ENCODE measurements around the gene DRD1. TPM values are rescaled to one million over a fixed set of nuclear protein-coding genes. Genes with fewer than 3 reads are reported as not detected.

The DRD1 gene
- 0.34 to 0.54 TPM (median 0.40 TPM) in 3 replicates for total RNA-seq

GRCh38 chr5:175444060-175444904 lies at the start of gene DRD1:
Gene DRD1 (minus strand): TSS chr5:175444182. CDS start chr5:175443099, 1,083 bp downstream.
- no peak within 1 kb of the TSS for H3K27ac Mint-ChIP-seq
- peak within 1 kb of the TSS; percentile 63 for H3K4me3 Mint-ChIP-seq
- peak; percentile 56 to 76 for DNase-seq (ENCODE audit: low spot score in 2 of 2, unreplicated experiment in 2 of 2)
- no peaks in the 10 kb centered on the region for H3K36me3 Mint-ChIP-seq
- H3K4me1 Mint-ChIP-seq: peaks cover 12% of the 10 kb centered on the region
- peak; percentile 75 for TF ChIP-seq CTCF (IDR thresholded peaks at IDR 0.05; ENCODE audit: unreplicated experiment)
- H3K27me3 Mint-ChIP-seq (ENCODE audit: low read depth): peaks cover 69% of the 10 kb centered on the region
- H3K9me3 Mint-ChIP-seq: no peaks in the 10 kb centered on the region

GRCh38 chr5:175493726-175494125 lies 49.7 kb upstream of the DRD1 start:
- no peak for DNase-seq (ENCODE audit: low spot score in 2 of 2, unreplicated experiment in 2 of 2)
- peaks cover 26% of the 10 kb centered on the region for H3K4me1 Mint-ChIP-seq
- H3K36me3 Mint-ChIP-seq: peaks cover 44% of the 10 kb centered on the region
- H3K27me3 Mint-ChIP-seq (ENCODE audit: low read depth): no peaks in the 10 kb centered on the region
- peaks cover 3% of the 10 kb centered on the region for H3K9me3 Mint-ChIP-seq
- no peak overlapping the region for H3K4me3 Mint-ChIP-seq
- no peak for TF ChIP-seq CTCF (IDR thresholded peaks at IDR 0.05; ENCODE audit: unreplicated experiment)
- H3K27ac Mint-ChIP-seq: peak overlapping the region; percentile 92

- TF ChIP-seq CTCF (IDR thresholded peaks at IDR 0.05; ENCODE audit: unreplicated experiment): no peak
Observed at GRCh38 chr5:175493260-175493659, 49.3 kb upstream of the DRD1 start.

GRCh38 chr5:175491223-175491622 lies 47.2 kb upstream of the DRD1 start:
- Mint-ChIP-seq H3K9me3 (peaks cover 3% of the 10 kb centered on the region), H3K4me1 (peaks cover 28% of the 10 kb centered on the region), H3K27me3 (ENCODE audit: low read depth) (no peaks in the 10 kb centered on the region), H3K27ac (no peak overlapping the region), H3K36me3 (peaks cover 48% of the 10 kb centered on the region), H3K4me3 (no peak overlapping the region)
- DNase-seq (ENCODE audit: low spot score in 2 of 2, unreplicated experiment in 2 of 2): no peak
- no peak for TF ChIP-seq CTCF (IDR thresholded peaks at IDR 0.05; ENCODE audit: unreplicated experiment)

More at GRCh38 chr5:175493260-175493659, 49.3 kb upstream of the DRD1 start:
- Mint-ChIP-seq H3K36me3 (peaks cover 45% of the 10 kb centered on the region), H3K4me3 (no peak overlapping the region), H3K27ac (peak overlapping the region; percentile 92), H3K9me3 (peaks cover 3% of the 10 kb centered on the region), H3K27me3 (ENCODE audit: low read depth) (no peaks in the 10 kb centered on the region), H3K4me1 (peaks cover 26% of the 10 kb centered on the region)
- no peak for DNase-seq (ENCODE audit: low spot score in 2 of 2, unreplicated experiment in 2 of 2)

GRCh38 chr5:175489693-175490443 lies 45.9 kb upstream of the DRD1 start:
- Mint-ChIP-seq H3K36me3 (peaks cover 51% of the 10 kb centered on the region), H3K27ac (peak overlapping the region; percentile 31), H3K27me3 (ENCODE audit: low read depth) (no peaks in the 10 kb centered on the region), H3K4me1 (peaks cover 25% of the 10 kb centered on the region), H3K4me3 (no peak overlapping the region), H3K9me3 (peaks cover under 1% of the 10 kb centered on the region)
- TF ChIP-seq CTCF (IDR thresholded peaks at IDR 0.05; ENCODE audit: unreplicated experiment): no peak
- no peak for DNase-seq (ENCODE audit: low spot score in 2 of 2, unreplicated experiment in 2 of 2)

Data from mesothelial cell of epicardium (in vitro differentiated cells).